NCI-H2171 treated with DMSO at 0.1 percent for 48 hours (cell line): ENCODE results near the gene SYT7.
"Not testable (repeated sequence)": the region's sequence is repeated elsewhere in the genome, so short reads cannot be mapped to it uniquely, and the experiment has no call there.

Source experiments
- DNase-seq: peaks from one replicate; lab custom pipeline; 2025; lab: John Stamatoyannopoulos, UW

Gene SYT7

GRCh38 chr11:61581030-61581928 is at the start of gene SYT7:
SYT7 (minus strand) TSS chr11:61581076; CDS start chr11:61580820, 256 bp downstream.
- DNase-seq, result peak; percentile 91

GRCh38 chr11:61630089-61630488 is 49.2 kb upstream of the SYT7 start:
- DNase-seq, result peak; percentile 51

- DNase-seq, result peak; percentile 81
These were observed 48.4 kb upstream of the SYT7 start for GRCh38 chr11:61629082-61629833.

GRCh38 chr11:61628662-61628970 is 47.7 kb upstream of the SYT7 start:
- DNase-seq, result no peak

- no peak for DNase-seq
These were observed 47.2 kb upstream of the SYT7 start for GRCh38 chr11:61627850-61628661.

GRCh38 chr11:61626580-61627380 is 45.9 kb upstream of the SYT7 start:
- DNase-seq, result no peak

- DNase-seq, result no peak
These were observed 44.6 kb upstream of the SYT7 start for GRCh38 chr11:61625525-61625924.

- DNase-seq, result no peak
These were observed 41.2 kb upstream of the SYT7 start for GRCh38 chr11:61621917-61622585.

- DNase-seq, result no peak
These were observed 38.8 kb upstream of the SYT7 start for GRCh38 chr11:61619471-61620226.

GRCh38 chr11:61618978-61619377 is 38.1 kb upstream of the SYT7 start:
- no peak for DNase-seq

- no peak for DNase-seq
These were observed 36.6 kb upstream of the SYT7 start for GRCh38 chr11:61617515-61617914.

- no peak for DNase-seq
These were observed 35.6 kb upstream of the SYT7 start for GRCh38 chr11:61616434-61616833.

- DNase-seq, result not testable (repeated sequence)
These were observed 33.9 kb upstream of the SYT7 start for GRCh38 chr11:61614782-61615181.

GRCh38 chr11:61613870-61614269 is 33.0 kb upstream of the SYT7 start:
- DNase-seq, result no peak

GRCh38 chr11:61613051-61613450 is 32.2 kb upstream of the SYT7 start:
- DNase-seq, result no peak

GRCh38 chr11:61611309-61611708 is 30.4 kb upstream of the SYT7 start:
- peak; percentile 90 for DNase-seq

- no peak for DNase-seq
These were observed 30.0 kb upstream of the SYT7 start for GRCh38 chr11:61610905-61611304.

GRCh38 chr11:61609980-61610366 is 29.1 kb upstream of the SYT7 start:
- peak; percentile 78 for DNase-seq

GRCh38 chr11:61609000-61609979 is 28.4 kb upstream of the SYT7 start:
- DNase-seq, result no peak
